HG02678 (cell line): ENCODE measurements around the gene ARPC4.

Experiments
- ATAC-seq: cut with Tn5 transposase; IDR thresholded peaks from one replicate; pipeline ENCODE4 v1.9.1; 2021; ENCODE audit warnings: mild to moderate bottlenecking, moderate library complexity; ENCODE audit not compliant: unreplicated experiment

The ARPC4 gene

GRCh38 chr3:9787714-9788113 lies 5.2 kb upstream of the ARPC4 start:
- no peak for ATAC-seq

- ATAC-seq: no peak
Observed at GRCh38 chr3:9791127-9791526, 1.8 kb upstream of the ARPC4 start.

DNA sequence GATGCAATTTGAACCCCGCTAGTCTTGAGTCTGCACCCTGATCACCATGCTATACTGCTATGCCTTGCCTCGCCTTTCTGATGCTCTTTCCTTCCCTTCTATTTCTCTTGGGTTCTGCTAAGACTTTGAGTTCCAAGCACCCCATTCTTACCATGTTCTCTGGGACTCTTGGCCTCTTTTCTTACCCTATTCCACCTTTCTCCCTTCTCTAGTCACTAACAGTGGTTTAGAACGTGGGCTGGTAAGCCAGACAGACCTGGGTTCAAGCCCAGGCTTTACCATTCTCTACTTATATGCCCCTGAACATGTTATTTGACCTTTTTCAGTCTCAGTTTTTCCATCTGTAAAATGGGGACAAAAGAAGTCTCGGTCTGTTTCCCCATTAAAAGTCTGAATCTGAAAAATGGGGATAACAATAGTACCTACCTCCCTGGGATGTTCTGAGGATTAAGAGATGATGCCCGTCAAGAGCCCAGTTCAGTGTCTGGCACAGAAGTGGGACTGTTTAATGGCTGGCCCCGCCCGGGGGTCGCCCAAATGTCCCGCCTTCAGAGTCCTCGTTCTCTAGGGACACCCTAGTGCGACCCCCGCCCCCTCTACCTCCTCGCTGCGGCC lies 985 bp upstream of the ARPC4 start:
- ATAC-seq: no peak

GRCh38 chr3:9793161-9793781 lies 389 bp downstream of the ARPC4 start:
- peak; percentile 1 for ATAC-seq

DNA sequence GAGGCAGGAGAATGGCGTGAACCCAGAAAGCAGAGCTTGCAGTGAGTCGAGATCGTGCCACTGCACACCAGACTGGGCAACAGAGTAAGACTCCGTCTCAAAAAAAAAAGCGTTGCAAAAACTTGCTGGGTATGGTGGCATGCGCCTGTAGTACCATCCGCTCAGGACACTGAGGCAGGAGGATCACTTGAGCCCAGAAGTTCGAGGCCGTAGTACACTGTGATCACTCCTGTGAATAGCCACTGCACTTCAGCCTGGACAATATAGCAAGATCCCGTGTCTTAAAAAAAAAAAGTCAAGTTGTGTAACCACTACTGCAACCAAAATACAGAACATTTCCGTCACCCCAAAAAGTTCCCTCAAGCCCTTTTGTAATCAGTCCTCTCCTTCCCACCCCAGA lies 1.5 kb downstream of the ARPC4 start:
- no peak for ATAC-seq

DNA sequence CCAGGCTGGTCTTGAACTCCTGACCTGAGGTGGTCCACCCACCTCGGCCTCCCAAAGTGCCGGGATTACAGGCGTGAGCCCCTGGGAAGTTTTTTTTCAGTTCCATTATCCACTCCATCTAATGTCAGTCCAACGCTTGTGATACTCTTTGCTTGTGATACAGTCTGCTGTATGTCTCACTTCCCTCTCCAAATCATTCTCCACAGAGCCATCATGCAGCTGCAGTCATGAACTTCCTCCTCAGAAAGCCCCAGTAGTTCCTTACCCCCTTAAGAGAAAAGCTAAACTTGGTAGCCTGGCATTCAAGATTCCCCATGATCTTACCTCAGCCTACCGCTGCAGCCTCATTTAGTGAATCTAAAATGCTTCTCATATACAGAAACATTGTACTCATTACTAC lies 2.3 kb downstream of the ARPC4 start:
- ATAC-seq: no peak

- no peak for ATAC-seq
Observed at GRCh38 chr3:9797196-9797945, 4.5 kb downstream of the ARPC4 start.

- ATAC-seq: no peak
Observed at GRCh38 chr3:9800529-9800928, 7.6 kb downstream of the ARPC4 start.

DNA sequence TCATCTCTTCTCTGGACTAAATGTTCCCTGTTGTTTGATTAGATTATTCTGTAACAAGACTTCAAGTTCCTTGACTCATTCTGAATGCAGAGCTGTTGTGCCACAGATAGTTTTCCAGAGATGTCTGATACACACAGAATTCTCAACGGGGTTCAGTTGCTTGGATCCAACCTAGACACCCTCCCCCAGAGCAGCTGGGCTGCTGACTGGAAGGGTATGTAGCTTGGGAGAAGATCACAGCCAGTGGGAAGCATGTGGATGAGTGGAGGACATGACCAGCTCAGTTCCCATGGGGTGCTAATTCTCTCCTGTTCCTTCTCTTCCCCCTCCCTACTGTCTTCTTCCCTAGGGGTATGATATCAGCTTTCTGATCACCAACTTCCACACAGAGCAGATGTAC lies 10.6 kb downstream of the ARPC4 start:
- no peak for ATAC-seq

GRCh38 chr3:9804996-9805395 lies 12.1 kb downstream of the ARPC4 start:
- no peak for ATAC-seq

GRCh38 chr3:9806137-9806536 lies 13.3 kb downstream of the ARPC4 start:
- no peak for ATAC-seq

DNA sequence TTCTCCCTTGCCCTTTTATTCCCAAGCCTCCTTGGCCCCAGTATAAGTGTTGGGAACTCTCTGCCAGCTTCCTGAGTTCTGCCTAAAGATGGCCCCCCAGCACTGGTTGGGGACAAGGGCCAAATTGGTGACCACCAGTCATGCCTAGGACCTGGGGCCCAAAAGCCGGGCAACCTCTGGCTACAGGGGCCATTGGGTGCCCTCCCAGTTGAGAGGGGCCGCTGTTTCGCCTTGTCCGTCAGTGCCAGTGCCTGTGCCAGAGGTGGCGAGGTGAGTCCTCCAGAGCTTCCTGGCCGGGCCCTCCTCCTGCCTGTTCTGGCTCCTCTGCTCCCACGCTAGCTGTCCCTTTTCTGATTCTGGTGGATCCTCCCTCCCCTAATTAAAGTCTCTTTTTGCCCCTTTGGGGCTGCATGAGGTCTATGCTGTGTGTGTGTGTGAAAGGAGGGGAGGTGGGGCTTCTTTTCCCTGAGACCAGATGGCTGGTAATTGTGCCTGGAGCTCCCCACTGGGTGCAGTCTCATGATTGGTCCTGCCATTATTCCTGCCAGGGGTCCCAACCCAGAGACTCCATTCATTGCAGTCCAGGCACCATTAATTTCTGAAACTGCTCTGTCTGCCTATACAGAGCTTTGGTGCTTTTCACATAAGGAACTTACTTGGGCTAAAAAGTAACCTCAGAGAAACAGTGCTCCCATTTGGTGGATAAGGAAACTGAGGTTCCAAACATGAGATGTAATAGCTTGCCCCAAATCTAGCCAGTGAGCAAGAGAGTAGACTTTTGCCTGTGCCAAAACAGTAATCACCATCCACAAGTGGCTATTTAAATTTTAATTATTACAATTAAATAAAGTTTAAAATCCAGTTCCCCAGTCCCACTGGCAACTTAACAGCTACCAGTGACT lies 14.1 kb downstream of the ARPC4 start:
- ATAC-seq: no peak

- ATAC-seq: no peak
Observed at GRCh38 chr3:9807981-9808344, 15.1 kb downstream of the ARPC4 start.

DNA sequence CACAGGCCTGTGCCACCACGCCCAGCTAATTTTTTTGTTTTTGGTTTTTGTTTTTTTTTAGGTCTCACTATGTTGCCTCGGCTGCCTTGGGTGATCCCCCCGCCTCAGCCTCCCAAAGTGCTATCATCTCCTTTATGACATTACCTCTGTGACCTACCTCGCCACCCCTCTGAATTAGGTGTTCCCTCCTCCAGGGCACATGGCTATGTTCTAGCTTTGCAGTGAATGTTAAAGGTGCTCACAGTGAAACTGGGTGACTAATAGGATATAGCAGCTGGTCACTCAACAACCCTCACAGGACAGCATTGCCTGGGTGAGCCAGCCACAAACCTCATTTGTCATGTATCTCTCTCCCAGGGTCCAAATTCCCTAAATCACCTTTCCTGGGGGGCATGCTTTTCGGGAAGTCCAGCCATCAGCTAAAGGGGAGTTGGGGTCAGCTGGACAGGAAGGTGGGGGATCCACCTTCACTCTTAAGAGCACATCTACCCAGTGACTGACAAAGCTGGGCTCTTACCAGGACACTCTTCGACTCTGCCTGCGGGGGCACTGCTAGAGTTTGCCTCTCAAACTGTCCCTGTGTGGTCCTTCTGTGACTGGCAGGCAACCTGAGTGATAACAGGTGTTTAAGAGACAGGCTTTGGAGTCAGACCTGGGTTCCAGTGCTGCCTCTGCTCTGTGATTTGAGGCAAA lies 15.6 kb downstream of the ARPC4 start:
- ATAC-seq: peak; percentile 45

DNA sequence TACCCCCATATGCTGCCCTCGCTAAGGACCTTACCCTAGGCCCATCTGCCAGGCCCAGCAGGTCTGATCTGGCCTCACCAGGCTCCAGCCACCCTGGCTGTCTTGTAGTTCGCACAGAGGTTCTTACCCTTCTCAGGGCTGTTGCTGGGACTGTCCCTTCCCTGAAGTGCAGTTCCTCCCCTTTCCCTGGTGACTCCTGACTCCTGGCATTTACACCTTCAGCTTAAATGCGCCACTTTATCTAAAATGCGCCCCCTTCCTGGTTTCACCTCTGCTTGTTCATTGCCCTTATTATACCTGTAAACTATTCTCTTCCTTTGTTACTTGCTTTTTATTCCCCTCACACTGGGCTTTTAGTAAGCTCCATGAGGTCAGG lies 16.3 kb downstream of the ARPC4 start:
- ATAC-seq: peak; percentile 4

- peak; percentile 49 for ATAC-seq
Observed at GRCh38 chr3:9809615-9810432, 16.9 kb downstream of the ARPC4 start, which contains the start of gene TTLL3. Gene TTLL3 (plus strand): TSS chr3:9810262. CDS start chr3:9810662, 400 bp downstream.

GRCh38 chr3:9810433-9810770 lies 17.5 kb downstream of the ARPC4 start:
- no peak for ATAC-seq

GRCh38 chr3:9810846-9811245 lies 18.0 kb downstream of the ARPC4 start:
- ATAC-seq: no peak

DNA sequence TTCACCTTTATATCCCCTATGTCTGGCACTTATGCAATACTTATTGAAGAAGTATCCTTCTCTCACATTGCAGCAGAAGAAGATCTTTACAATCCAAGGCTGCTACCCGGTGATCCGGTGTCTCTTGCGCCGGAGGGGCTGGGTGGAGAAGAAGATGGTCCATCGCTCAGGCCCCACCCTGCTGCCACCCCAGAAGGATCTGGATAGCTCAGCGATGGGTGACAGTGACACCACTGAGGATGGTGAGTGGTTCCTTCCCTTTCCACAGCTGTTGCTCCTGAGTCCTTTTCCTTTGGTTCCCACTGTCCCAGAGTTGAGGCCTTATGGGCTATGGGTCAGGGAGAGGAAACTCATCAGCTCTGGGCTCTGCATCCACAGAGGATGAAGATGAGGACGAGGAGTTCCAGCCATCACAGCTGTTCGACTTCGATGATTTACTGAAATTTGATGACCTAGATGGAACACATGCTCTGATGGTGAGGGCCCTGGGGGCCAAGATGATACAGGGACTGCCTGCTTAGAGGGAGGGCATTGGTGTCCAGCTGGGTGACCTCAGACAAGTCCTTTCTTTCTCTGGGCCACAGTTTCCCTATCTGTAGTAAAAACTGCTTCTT lies 20.1 kb downstream of the ARPC4 start:
- ATAC-seq: no peak

DNA sequence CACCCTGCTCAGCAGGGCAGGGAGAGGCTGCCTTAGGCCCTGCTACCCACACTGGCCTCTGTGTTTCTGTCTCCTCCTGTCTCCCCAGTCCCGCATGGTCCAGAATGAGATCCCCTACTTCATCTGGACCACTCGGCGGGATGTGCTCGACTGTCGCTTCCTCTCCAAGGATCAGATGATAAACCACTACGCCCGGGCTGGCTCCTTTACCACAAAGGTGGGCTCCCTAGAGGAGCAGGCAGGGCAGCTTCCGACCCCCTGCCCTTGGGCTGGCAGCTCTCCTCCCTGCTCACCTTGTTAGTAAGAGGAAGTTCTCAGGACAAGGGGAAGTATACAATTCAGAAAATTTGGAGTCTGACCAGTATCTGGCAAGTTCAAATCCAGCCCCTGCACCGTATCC lies 23.1 kb downstream of the ARPC4 start:
- ATAC-seq: no peak
